ENCODE results near the gene CDH6. TPM values are rescaled to one million over a fixed set of nuclear protein-coding genes. Genes with fewer than 3 reads are reported as not detected.

Gene CDH6
- total RNA-seq, 1 donor from 2014 or later = 17.9 TPM

GRCh38 chr5:31181376-31181987, 12.0 kb upstream of the CDH6 start:
- Histone ChIP-seq H3K4me2 (no peak overlapping the region), H3K4me1 (no peaks in the 10 kb centered on the region), H3K36me3 (no peaks in the 10 kb centered on the region), H3K4me3 (no peak overlapping the region), H3K27me3 (no peaks in the 10 kb centered on the region), H3K9me3 (ENCODE audit: low read depth) (no peaks in the 10 kb centered on the region), H3K79me2 (ENCODE audit: low read depth) (no peaks in the 10 kb centered on the region), H2AFZ (replicated peaks) (no peak overlapping the region), H4K20me1 (ENCODE audit: low read depth) (no peaks in the 10 kb centered on the region), H3K9ac (no peak overlapping the region), H3K27ac (no peak overlapping the region), H3F3A (ENCODE audit: low read depth) (no peaks in the 10 kb centered on the region)
- Mint-ChIP-seq H3K27ac (no peak overlapping the region), H3K4me3 (no peak overlapping the region), H3K36me3 (peaks cover 4% of the 10 kb centered on the region), H3K9me3 (peaks cover 11% of the 10 kb centered on the region), H3K4me1 (no peaks in the 10 kb centered on the region), H3K27me3 (ENCODE audit: insufficient read depth, low read depth) (peaks cover 10% of the 10 kb centered on the region)
- no peak for DNase-seq (ENCODE audit: low spot score)
- TF ChIP-seq EZH2 (IDR thresholded peaks at IDR 0.05) (no peak), EZH2phosphoT487 (IDR thresholded peaks at IDR 0.05) (no peak), CTCF (IDR thresholded peaks at IDR 0.05) (no peak)

GRCh38 chr5:31182136-31182535, 11.3 kb upstream of the CDH6 start:
- no peak overlapping the region for H3K4me3 Mint-ChIP-seq

GRCh38 chr5:31185951-31186350, 7.5 kb upstream of the CDH6 start:
- no peaks in the 10 kb centered on the region for H3K79me2 ChIP-seq (ENCODE audit: low read depth)
- no peak overlapping the region for H3K4me3 Mint-ChIP-seq
- H3K27me3 ChIP-seq = no peaks in the 10 kb centered on the region
- no peak overlapping the region for H3K27ac Mint-ChIP-seq
- H3K4me1 ChIP-seq = peaks cover 9% of the 10 kb centered on the region
- no peak overlapping the region for H3K4me2 ChIP-seq
- H3K4me1 Mint-ChIP-seq = peaks cover under 1% of the 10 kb centered on the region
- no peak overlapping the region for H3K27ac ChIP-seq
- no peaks in the 10 kb centered on the region for H4K20me1 ChIP-seq (ENCODE audit: low read depth)
- no peak for DNase-seq (ENCODE audit: low spot score)
- peaks cover 12% of the 10 kb centered on the region for H3K27me3 Mint-ChIP-seq (ENCODE audit: insufficient read depth, low read depth)
- peaks cover 4% of the 10 kb centered on the region for H3K9me3 Mint-ChIP-seq
- no peaks in the 10 kb centered on the region for H3K9me3 ChIP-seq (ENCODE audit: low read depth)
- no peak overlapping the region for H3K4me3 ChIP-seq
- peaks cover 2% of the 10 kb centered on the region for H3K36me3 Mint-ChIP-seq
- no peaks in the 10 kb centered on the region for H3F3A ChIP-seq (ENCODE audit: low read depth)
- H2AFZ ChIP-seq (replicated peaks) = no peak overlapping the region
- H3K36me3 ChIP-seq = no peaks in the 10 kb centered on the region
- TF ChIP-seq CTCF (IDR thresholded peaks at IDR 0.05) (no peak), EZH2phosphoT487 (IDR thresholded peaks at IDR 0.05) (no peak), EZH2 (IDR thresholded peaks at IDR 0.05) (no peak)
- H3K9ac ChIP-seq = no peak overlapping the region

More at GRCh38 chr5:31182136-31182535, 11.3 kb upstream of the CDH6 start:
- no peaks in the 10 kb centered on the region for H3K9me3 ChIP-seq (ENCODE audit: low read depth)
- H3K27ac ChIP-seq = no peak overlapping the region
- Mint-ChIP-seq H3K27me3 (ENCODE audit: insufficient read depth, low read depth) (peaks cover 14% of the 10 kb centered on the region), H3K4me1 (no peaks in the 10 kb centered on the region), H3K27ac (no peak overlapping the region), H3K9me3 (peaks cover 11% of the 10 kb centered on the region), H3K36me3 (peaks cover 4% of the 10 kb centered on the region)
- DNase-seq (ENCODE audit: low spot score) = no peak
- H2AFZ ChIP-seq (replicated peaks) = no peak overlapping the region
- no peaks in the 10 kb centered on the region for H3K36me3 ChIP-seq
- H3K4me1 ChIP-seq = peaks cover 6% of the 10 kb centered on the region
- H3K9ac ChIP-seq = no peak overlapping the region
- H3K4me2 ChIP-seq = no peak overlapping the region
- no peaks in the 10 kb centered on the region for H3F3A ChIP-seq (ENCODE audit: low read depth)
- TF ChIP-seq CTCF (IDR thresholded peaks at IDR 0.05) (no peak), EZH2phosphoT487 (IDR thresholded peaks at IDR 0.05) (no peak), EZH2 (IDR thresholded peaks at IDR 0.05) (no peak)
- no peaks in the 10 kb centered on the region for H3K79me2 ChIP-seq (ENCODE audit: low read depth)
- no peak overlapping the region for H3K4me3 ChIP-seq
- H3K27me3 ChIP-seq = no peaks in the 10 kb centered on the region
- no peaks in the 10 kb centered on the region for H4K20me1 ChIP-seq (ENCODE audit: low read depth)
